ENCODE data around the gene HOXD8. TPM values are rescaled to one million over a fixed set of nuclear protein-coding genes. Genes with fewer than 3 reads are reported as not detected.
A peak's percentile ranks its signal among the peaks of the same experiment; 100 is the strongest.

The HOXD8 gene
- total RNA-seq, 2 experiments from 2014 or later, result not detected

DNA sequence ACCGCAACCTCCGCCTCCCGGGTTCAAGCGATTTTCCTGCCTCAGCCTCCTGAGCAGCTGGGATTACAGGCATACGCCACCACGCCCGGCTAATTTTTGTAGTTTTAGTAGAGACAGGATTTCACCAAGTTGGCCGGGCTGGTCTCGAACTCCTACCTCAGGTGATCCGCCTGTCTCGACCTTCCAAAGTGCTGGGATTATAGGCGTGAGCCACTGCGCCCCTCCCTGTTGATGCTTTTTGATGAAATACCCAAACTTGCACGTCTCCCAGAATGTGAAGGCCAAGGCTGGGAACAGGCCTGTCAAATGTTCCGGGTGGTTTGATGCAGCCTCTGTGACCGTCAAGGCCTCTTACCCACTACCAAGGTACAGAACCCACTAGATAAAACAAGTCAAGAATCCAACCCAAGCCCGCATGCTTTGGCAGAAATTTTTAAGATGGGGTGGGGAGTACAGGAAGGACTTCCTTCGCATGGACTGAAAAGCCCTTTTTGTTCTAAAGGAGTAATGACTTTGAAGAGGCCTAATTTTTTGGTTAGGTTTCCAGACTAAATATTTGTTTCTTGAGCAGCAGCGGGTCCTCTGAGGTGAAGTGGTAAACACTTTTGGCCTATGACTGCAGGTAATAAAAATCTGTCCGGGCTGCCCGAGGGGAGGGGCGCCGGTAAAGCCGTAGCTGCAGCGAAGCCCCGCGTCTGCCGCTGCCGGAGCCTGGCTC lies 42.0 kb upstream of the HOXD8 start:
- DNase-seq, result no peak
- Mint-ChIP-seq H3K4me1 (peaks cover 12% of the 10 kb centered on the region), H3K4me3 (no peak overlapping the region), H3K27me3 (peaks cover 98% of the 10 kb centered on the region), H3K9me3 (peaks cover 25% of the 10 kb centered on the region), H3K27ac (no peak overlapping the region), H3K36me3 (peaks cover 24% of the 10 kb centered on the region)

DNA sequence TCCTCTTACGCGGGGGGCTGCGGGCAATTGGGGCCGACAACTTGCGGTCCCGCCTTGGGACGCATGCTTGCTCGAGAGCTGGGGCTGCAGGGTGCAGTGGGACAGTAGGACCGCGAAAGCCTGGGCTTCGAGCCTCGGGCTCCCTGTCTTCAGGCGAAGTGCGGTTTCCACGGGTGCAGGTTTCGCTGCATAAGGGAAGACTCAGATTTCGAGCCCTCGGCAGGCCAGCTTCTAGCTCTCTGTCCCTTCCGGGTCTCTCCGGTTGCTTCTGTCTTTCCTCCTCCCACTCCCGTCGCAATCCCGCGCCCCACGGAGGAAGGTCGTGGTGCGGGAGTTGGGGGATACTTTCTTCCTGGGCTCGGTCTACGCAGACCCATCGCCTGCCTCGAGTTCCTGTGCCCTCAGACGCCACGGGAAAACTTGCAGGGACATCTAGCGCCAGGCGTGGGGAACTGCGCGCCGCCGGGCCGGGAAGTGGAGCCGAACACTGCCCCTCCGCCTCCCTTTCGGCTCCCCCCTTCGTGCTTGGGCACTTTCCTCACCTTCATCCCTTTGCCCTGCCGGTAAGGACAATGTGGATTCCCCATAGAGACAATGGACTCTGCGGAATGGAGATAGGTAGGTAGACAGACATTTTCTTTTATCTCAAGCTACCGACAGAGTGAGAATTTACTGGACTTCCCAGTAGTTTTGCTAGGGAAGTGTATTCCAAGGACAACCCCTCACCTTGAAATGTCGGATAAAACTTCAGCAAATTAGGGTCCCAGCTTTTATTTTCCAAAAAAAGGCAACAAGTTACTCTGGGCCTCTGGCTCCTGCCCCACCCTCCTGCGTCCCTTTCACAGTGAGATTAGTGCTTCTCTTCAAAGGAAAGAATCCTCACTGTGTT lies 41.2 kb upstream of the HOXD8 start:
- Mint-ChIP-seq H3K4me3 (peak overlapping the region; percentile 58), H3K4me1 (peaks cover 13% of the 10 kb centered on the region), H3K27me3 (peaks cover 94% of the 10 kb centered on the region), H3K9me3 (peaks cover 25% of the 10 kb centered on the region), H3K27ac (no peak overlapping the region), H3K36me3 (peaks cover 20% of the 10 kb centered on the region)
- no peak for DNase-seq

DNA sequence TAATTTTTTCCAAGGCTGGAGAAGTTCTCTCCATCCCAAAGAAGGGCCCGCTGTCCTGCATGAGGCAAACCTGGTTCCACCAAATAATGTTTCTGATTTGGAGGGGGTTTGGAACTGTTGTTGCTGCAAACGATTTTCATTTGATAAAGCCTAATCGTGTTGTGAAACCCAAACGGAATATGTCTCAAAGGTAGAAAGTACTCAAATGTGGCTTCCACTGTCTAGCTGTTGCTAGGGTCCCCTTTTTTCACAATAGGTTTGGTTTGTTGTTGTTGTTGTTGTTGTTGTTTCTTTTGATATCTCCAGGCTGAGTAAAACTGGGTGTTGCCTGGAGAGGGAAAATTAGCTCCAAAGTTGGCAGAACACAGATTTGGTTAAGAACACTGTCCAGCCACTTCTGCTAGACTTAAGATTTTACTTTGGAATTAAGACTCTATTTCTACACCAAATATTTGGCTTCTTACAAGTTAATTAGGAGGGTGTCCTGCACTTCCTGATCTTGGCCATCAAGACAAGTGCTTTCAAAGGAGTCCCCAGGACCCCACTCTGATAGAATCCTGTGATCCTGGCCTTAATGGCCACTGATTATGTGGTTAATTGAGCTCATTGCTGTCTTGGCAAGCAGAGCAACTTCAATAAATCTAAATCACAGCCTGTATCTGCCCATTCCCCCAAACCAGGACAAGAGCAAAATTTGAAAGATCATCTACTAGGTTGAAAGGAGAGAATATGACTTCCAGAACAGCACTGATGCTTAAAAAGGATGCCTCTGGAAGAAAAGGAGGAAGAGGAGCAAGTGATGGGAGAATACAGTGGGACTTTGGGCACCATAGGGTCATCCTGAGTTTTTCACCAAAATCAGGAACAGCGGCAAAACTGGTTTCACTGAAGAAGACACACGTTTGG lies 40.3 kb upstream of the HOXD8 start:
- DNase-seq, result no peak
- Mint-ChIP-seq H3K9me3 (peaks cover 20% of the 10 kb centered on the region), H3K4me1 (peaks cover 18% of the 10 kb centered on the region), H3K27ac (no peak overlapping the region), H3K4me3 (no peak overlapping the region), H3K27me3 (peaks cover 94% of the 10 kb centered on the region), H3K36me3 (peaks cover 15% of the 10 kb centered on the region)

DNA sequence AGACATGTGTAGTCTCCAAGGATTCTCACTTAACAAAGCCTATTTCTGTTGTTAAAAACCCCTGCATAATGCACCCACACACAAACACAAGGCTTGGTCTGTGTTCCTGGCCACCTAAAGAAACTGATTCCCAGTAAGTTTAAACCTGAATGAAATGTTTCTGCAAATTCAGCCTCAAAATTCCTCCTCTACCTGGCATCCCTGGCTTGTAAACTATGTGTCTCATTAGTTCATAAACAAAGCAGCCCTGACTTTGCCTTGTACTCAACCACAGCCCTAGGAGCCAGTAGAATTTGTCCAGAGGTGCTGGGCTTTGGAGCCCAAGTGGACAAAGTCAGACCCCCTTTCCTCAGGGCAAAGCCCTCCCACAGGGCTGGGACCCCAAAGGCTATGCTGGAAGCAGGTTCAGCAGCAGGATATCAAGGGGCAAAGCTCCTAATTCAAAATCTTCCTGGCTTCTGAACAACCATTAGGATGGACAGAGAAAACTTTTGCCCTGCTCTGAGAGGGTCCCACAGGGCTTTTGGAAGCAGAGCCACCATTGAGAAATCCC lies 39.6 kb upstream of the HOXD8 start:
- Mint-ChIP-seq H3K27me3 (peaks cover 94% of the 10 kb centered on the region), H3K9me3 (peaks cover 14% of the 10 kb centered on the region), H3K4me3 (no peak overlapping the region), H3K27ac (no peak overlapping the region), H3K36me3 (peaks cover 10% of the 10 kb centered on the region), H3K4me1 (peaks cover 18% of the 10 kb centered on the region)
- DNase-seq, result no peak

DNA sequence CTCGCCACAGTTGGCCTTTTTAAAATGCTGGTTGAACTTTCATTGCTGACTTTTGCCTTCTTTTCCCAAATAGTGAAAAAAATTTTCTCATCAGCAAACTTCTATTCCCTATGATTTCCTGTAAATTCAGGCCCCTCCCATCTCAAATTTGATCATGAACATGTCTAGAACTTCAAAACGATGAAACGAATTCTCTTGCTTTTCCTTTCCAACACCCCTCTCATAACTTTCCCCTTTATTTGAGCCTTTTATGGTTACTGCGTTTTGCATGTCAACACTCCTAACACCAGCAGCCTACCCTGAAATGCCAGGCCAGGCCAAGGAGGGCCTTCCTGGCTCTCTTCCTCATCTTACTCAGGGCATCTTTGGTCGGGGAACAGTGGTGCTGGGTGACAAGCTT lies 38.6 kb upstream of the HOXD8 start:
- no peak for DNase-seq
- H3K27me3 Mint-ChIP-seq, result peaks cover 94% of the 10 kb centered on the region
- H3K27ac Mint-ChIP-seq, result no peak overlapping the region
- H3K4me1 Mint-ChIP-seq, result peaks cover 18% of the 10 kb centered on the region
- peaks cover 12% of the 10 kb centered on the region for H3K9me3 Mint-ChIP-seq
- H3K4me3 Mint-ChIP-seq, result no peak overlapping the region
- peaks cover 10% of the 10 kb centered on the region for H3K36me3 Mint-ChIP-seq

DNA sequence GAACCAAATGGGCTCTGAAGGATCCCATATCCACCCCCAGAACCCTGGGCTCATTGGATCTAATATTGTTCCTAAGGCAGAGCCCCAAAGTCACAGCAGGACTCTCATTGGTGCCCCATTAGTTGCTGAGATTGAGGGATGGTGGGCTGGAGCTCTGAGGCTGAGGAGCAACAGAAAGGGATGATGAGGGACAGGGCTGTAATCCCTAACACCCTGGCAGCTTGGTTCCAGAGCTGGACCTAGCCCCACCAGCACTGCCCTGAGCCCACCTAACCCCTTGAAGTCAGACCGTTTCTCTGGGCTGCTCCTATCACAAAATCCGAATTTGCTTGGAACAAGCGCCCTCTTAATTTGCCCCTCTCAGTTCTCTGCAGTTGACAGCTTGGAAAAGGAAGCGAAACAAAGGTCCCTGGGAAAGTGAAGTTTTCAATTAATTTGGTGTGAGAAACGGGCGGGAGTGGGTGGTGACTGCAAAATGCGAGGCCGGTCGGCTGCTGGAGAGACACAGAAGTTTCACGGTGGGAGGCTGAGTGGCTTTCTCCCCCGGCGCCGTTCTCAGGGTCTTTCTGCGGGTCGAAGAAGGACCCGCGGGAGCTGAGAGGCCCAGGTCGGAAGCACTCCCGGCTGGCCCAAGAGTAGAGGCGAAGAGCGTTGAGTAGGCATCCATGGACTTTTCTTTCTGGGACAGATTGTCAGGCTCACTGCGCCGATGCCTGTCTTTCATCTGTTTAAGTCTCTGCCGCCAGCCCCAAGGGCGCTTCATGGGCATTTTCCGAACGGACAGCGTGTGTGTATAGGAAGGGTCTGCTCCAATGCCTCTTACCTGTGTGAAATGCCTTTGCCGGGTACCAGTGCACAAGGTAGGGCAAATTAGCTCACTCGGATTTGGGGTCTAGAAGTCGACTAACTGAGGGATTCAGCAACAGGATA lies 37.9 kb upstream of the HOXD8 start:
- peaks cover 94% of the 10 kb centered on the region for H3K27me3 Mint-ChIP-seq
- H3K4me1 Mint-ChIP-seq, result peaks cover 19% of the 10 kb centered on the region
- peak overlapping the region; percentile 52 for H3K27ac Mint-ChIP-seq
- H3K9me3 Mint-ChIP-seq, result peaks cover 10% of the 10 kb centered on the region
- no peak overlapping the region for H3K4me3 Mint-ChIP-seq
- no peak for DNase-seq
- peaks cover 10% of the 10 kb centered on the region for H3K36me3 Mint-ChIP-seq

DNA sequence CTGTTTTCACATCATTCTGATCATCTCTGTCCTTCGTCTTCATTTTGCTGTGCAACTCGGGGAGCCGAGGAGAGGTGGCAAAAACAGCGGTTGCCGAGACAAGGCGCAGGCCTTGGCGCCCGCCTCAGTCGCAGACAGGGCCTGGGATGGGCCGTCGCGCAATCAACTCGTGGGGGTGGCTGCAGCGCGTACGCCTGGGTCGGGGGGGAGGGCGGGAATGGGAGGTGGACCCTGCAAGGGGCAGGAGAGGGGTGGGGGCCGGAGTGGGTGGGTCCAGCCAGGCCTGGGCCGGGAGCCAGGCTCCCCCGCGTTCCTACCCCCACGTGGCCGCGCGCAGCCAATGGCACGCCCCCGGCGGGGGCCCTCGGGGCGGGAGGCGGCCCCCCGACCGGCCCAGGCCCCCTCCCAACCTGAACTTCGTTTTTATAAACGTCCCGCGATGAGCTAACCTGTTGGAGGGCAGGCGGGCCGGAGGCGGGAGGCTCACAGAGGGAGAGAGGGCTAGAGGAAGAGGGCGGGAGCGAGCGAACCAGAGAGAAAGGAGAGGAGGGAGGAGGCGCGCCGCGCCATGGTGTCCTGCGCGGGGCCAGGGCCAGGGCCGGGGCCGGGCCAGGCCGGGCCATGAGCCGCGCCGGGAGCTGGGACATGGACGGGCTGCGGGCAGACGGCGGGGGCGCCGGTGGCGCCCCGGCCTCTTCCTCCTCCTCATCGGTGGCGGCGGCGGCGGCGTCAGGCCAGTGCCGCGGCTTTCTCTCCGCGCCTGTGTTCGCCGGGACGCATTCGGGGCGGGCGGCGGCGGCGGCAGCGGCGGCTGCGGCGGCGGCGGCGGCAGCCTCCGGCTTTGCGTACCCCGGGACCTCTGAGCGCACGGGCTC lies 37.0 kb upstream of the HOXD8 start, which contains the start of gene HOXD13:
HOXD13 (plus strand) TSS at position 452 of the 875 bp plus-strand sequence; CDS start at position 622, 170 bp downstream.
- Mint-ChIP-seq H3K9me3 (peaks cover 4% of the 10 kb centered on the region), H3K27ac (peak within 1 kb of the TSS; percentile 52), H3K4me3 (no peak within 1 kb of the TSS), H3K27me3 (peaks cover 94% of the 10 kb centered on the region), H3K4me1 (peaks cover 25% of the 10 kb centered on the region), H3K36me3 (peaks cover 7% of the 10 kb centered on the region)
- no peak for DNase-seq

DNA sequence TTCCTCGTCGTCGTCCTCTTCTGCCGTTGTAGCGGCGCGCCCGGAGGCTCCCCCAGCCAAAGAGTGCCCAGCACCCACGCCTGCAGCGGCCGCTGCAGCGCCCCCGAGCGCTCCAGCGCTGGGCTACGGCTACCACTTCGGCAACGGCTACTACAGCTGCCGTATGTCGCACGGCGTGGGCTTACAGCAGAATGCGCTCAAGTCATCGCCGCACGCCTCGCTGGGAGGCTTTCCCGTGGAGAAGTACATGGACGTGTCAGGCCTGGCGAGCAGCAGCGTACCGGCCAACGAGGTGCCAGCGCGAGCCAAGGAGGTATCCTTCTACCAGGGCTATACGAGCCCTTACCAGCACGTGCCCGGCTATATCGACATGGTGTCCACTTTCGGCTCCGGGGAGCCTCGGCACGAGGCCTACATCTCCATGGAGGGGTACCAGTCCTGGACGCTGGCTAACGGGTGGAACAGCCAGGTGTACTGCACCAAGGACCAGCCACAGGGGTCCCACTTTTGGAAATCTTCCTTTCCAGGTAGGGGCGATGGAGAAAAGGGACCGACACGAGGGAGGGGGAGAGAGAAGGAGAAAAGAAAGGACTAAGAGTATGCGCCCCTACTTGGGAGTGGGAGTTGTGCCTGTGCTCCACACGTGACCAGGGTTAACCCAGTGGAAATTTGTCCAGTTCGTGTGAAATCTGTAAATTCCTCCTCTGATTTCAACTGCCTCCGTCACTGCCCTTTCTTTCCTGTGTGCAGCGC lies 36.2 kb upstream of the HOXD8 start:
- Mint-ChIP-seq H3K36me3 (peaks cover 5% of the 10 kb centered on the region), H3K9me3 (peaks cover 3% of the 10 kb centered on the region), H3K27me3 (peaks cover 94% of the 10 kb centered on the region), H3K4me1 (peaks cover 27% of the 10 kb centered on the region), H3K4me3 (no peak overlapping the region), H3K27ac (no peak overlapping the region)
- DNase-seq, result no peak

DNA sequence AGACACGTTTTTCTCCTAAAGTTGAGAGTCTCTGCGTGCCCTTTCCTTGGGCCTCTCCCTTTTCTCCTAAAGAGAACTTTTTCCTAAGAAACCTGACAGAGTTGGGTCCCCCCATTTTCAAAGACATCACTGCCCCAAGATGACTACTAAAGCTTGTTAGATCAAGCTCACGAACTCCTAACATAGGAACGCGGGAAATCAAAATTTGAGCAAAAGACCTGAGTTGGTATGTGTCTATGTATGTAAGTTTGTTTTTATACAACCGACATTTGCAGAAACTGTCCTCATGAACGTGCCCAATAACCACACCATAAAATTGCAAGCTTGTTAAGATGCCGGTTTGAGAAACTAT lies 35.6 kb upstream of the HOXD8 start:
- H3K9me3 Mint-ChIP-seq, result peaks cover 3% of the 10 kb centered on the region
- H3K4me1 Mint-ChIP-seq, result peaks cover 26% of the 10 kb centered on the region
- H3K27ac Mint-ChIP-seq, result no peak overlapping the region
- no peak for DNase-seq
- peaks cover 94% of the 10 kb centered on the region for H3K27me3 Mint-ChIP-seq
- H3K4me3 Mint-ChIP-seq, result no peak overlapping the region
- peaks cover 4% of the 10 kb centered on the region for H3K36me3 Mint-ChIP-seq

DNA sequence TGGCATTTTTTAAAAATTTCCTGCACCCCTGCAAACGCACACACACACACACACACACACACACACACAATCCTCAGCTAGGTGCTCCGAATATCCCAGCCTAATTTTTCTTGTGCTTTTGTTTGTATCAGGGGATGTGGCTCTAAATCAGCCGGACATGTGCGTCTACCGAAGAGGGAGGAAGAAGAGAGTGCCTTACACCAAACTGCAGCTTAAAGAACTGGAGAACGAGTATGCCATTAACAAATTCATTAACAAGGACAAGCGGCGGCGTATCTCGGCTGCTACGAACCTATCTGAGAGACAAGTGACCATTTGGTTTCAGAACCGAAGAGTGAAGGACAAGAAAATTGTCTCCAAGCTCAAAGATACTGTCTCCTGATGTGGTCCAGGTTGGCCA lies 35.2 kb upstream of the HOXD8 start:
- Mint-ChIP-seq H3K27me3 (peaks cover 94% of the 10 kb centered on the region), H3K27ac (no peak overlapping the region), H3K4me3 (no peak overlapping the region), H3K36me3 (peaks cover 4% of the 10 kb centered on the region), H3K4me1 (peaks cover 26% of the 10 kb centered on the region), H3K9me3 (peaks cover 3% of the 10 kb centered on the region)
- DNase-seq, result no peak

DNA sequence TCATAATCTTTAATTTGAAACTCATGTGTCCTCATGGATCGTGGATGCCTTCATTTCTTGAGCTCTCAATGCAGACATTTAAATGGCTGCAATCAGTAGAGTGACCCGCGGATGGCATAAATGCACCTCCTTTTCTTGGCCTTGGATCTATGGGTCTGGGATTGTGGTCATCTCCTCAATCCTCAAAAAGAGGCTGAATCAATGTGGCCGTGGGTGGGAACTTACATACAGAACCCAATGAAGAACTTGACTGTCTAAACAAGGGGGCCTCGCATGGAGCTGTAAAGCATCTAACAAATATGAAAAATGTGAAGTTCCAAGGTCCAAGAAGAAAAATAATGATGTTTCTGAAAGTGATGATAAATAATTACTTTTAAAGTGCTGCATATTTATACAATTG lies 34.1 kb upstream of the HOXD8 start:
- no peak for DNase-seq
- Mint-ChIP-seq H3K4me1 (peaks cover 26% of the 10 kb centered on the region), H3K36me3 (peaks cover 4% of the 10 kb centered on the region), H3K9me3 (peaks cover 3% of the 10 kb centered on the region), H3K27ac (no peak overlapping the region), H3K4me3 (no peak overlapping the region), H3K27me3 (peaks cover 92% of the 10 kb centered on the region)

DNA sequence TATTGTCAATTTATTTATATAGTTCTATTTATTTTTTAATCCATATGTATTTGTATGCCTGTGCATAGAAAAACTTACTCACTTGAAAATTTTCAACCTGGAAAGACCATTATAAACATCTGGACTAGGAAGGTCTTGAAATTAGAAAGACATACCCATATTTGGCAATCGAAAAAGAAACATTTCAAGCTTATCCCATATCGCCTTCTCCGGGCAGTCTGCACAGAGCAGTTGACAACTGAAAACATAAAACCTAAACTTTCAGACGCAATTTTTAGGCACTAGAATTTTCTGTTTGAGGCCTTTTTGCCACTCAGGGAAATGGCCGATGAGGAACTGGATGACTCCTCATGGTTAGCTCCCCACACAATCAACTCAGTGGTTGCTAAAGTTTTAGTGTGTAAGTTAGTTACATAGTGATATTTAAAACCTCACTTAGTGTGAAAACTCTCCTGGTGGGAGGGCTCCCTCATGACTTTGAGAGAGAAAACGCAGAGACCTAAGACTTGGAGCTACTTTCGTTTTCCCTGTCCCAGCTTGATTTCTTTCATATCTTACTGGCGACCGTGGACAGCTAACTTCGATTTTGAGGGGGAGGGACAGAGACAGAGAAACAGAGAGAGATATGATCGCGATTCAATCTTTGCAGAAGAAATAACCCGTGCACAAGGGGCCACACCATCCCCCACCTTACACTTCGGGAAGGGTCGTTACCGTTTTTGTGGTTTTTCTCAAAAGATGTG lies 33.1 kb upstream of the HOXD8 start:
- peaks cover 26% of the 10 kb centered on the region for H3K4me1 Mint-ChIP-seq
- no peak for DNase-seq
- no peak overlapping the region for H3K27ac Mint-ChIP-seq
- H3K9me3 Mint-ChIP-seq, result peaks cover 3% of the 10 kb centered on the region
- H3K4me3 Mint-ChIP-seq, result peak overlapping the region; percentile 55
- H3K27me3 Mint-ChIP-seq, result peaks cover 92% of the 10 kb centered on the region
- peaks cover 4% of the 10 kb centered on the region for H3K36me3 Mint-ChIP-seq

Measured in activated naive CD8-positive, alpha-beta T cell treated with anti-CD3 and anti-CD28 coated beads for 36 hours (primary cell).